Effector memory CD8-positive, alpha-beta T cell (primary cell): ENCODE data around the gene REEP6.
A peak's percentile ranks its signal among the peaks of the same experiment; 100 is the strongest.

ENCODE experiments used
- ATAC-seq: fragments of 150-1000 bp; cut with Tn5 transposase; replicated peaks from 2 replicates; pipeline ENCODE4 v1.10.0; 2021; ENCODE audit warnings: mild to moderate bottlenecking, moderate library complexity
- DNase-seq, 3 experiments: peaks; one replicate each; pipeline ENCODE4 v3.0.0; 2021
- H3K27ac Mint-ChIP-seq, 2 donors: one replicate each; pipeline ENCODE4 v1.8.0; 2022; ENCODE audit warnings: mild to moderate bottlenecking in 2 of 2, mixed read lengths in 2 of 2, moderate library complexity in 2 of 2
- H3K27me3 Mint-ChIP-seq, 2 donors: one replicate each; pipeline ENCODE4 v1.8.0; 2022; ENCODE audit warnings: mixed read lengths in 2 of 2
- H3K36me3 Mint-ChIP-seq: one replicate; pipeline ENCODE4 v1.8.0; 2022; ENCODE audit warnings: mild to moderate bottlenecking, moderate library complexity, mixed read lengths; ENCODE audit not compliant: insufficient read depth
- H3K4me1 Mint-ChIP-seq, 2 donors: one replicate each; pipeline ENCODE4 v1.8.0; 2022; ENCODE audit warnings: low read depth in 2 of 2, mixed read lengths in 2 of 2
- H3K4me3 Mint-ChIP-seq, 2 donors: one replicate each; pipeline ENCODE4 v1.8.0; 2022; ENCODE audit warnings: mild to moderate bottlenecking in 2 of 2, mixed read lengths in 2 of 2, moderate library complexity in 2 of 2
- H3K9me3 Mint-ChIP-seq, 2 donors: one replicate each; pipeline ENCODE4 v1.8.0; 2022; ENCODE audit warnings: mixed read lengths in 2 of 2

REEP6 gene

DNA sequence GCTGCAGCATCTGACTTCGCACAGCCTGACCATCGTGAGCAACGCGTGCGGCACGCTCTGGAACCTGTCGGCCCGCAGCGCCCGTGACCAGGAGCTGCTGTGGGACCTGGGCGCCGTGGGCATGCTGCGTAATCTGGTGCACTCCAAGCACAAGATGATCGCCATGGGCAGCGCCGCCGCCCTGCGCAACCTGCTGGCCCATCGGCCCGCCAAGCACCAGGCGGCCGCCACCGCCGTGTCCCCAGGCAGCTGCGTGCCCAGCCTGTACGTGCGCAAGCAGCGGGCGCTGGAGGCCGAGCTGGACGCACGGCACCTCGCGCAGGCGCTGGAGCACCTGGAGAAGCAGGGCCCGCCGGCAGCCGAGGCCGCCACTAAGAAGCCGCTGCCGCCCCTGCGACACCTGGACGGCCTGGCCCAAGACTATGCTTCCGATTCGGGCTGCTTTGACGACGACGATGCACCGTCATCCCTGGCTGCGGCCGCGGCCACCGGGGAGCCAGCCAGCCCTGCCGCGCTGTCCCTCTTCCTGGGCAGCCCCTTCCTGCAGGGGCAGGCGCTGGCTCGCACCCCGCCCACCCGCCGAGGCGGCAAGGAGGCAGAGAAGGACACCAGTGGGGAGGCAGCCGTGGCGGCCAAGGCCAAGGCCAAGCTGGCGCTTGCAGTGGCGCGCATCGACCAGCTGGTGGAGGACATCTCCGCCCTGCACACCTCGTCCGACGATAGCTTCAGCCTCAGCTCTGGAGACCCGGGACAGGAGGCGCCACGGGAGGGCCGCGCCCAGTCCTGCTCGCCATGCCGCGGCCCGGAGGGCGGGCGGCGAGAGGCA lies 25.6 kb upstream of the REEP6 start:
- no peaks in the 10 kb centered on the region for H3K27me3 Mint-ChIP-seq
- no peaks in the 10 kb centered on the region for H3K9me3 Mint-ChIP-seq
- peaks cover 0 to 5% of the 10 kb centered on the region in 2 donors for H3K4me1 Mint-ChIP-seq
- no peak overlapping the region for H3K4me3 Mint-ChIP-seq
- H3K27ac Mint-ChIP-seq, result no peak overlapping the region
- H3K36me3 Mint-ChIP-seq, result no peaks in the 10 kb centered on the region
- ATAC-seq, result peak; percentile 29
- no peak for DNase-seq

DNA sequence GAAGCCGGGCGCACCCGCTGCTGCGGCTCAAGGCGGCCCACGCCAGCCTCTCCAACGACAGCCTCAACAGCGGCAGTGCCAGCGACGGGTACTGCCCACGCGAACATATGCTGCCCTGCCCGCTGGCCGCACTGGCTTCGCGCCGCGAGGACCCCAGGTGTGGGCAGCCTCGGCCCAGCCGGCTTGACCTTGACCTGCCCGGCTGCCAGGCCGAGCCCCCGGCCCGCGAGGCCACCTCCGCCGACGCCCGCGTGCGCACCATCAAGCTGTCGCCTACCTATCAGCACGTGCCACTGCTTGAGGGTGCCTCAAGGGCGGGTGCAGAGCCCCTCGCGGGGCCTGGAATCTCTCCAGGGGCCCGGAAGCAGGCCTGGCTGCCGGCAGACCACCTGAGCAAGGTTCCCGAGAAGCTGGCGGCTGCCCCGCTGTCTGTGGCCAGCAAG lies 24.9 kb upstream of the REEP6 start:
- Mint-ChIP-seq H3K27me3 (peaks cover 0 to 2% of the 10 kb centered on the region in 2 donors), H3K4me1 (peaks cover 0 to 6% of the 10 kb centered on the region in 2 donors), H3K36me3 (no peaks in the 10 kb centered on the region), H3K4me3 (no peak overlapping the region), H3K9me3 (no peaks in the 10 kb centered on the region), H3K27ac (no peak overlapping the region)
- ATAC-seq (no peak), DNase-seq (no peak)

- Mint-ChIP-seq H3K36me3 (no peaks in the 10 kb centered on the region), H3K27me3 (peaks cover 0 to 8% of the 10 kb centered on the region in 2 donors), H3K4me1 (peaks cover 0 to 9% of the 10 kb centered on the region in 2 donors), H3K27ac (no peak overlapping the region), H3K9me3 (no peaks in the 10 kb centered on the region), H3K4me3 (no peak overlapping the region)
- DNase-seq (no peak), ATAC-seq (no peak)
These were observed 24.3 kb upstream of the REEP6 start for GRCh38 chr19:1466461-1467214.

DNA sequence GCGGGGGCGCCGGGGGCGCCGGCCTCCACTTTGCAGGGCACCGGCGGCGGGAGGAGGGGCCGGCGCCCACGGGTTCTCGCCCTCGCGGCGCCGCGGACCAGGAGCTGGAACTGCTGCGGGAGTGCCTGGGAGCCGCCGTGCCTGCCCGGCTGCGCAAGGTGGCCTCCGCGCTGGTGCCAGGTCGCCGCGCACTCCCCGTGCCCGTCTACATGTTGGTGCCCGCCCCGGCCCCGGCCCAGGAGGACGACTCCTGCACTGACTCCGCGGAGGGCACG lies 23.8 kb upstream of the REEP6 start:
- ATAC-seq (no peak), DNase-seq (no peak)
- Mint-ChIP-seq H3K4me1 (peaks cover 0 to 9% of the 10 kb centered on the region in 2 donors), H3K4me3 (no peak overlapping the region), H3K27ac (no peak overlapping the region), H3K36me3 (no peaks in the 10 kb centered on the region), H3K27me3 (peaks cover 0 to 11% of the 10 kb centered on the region in 2 donors), H3K9me3 (no peaks in the 10 kb centered on the region)

DNA sequence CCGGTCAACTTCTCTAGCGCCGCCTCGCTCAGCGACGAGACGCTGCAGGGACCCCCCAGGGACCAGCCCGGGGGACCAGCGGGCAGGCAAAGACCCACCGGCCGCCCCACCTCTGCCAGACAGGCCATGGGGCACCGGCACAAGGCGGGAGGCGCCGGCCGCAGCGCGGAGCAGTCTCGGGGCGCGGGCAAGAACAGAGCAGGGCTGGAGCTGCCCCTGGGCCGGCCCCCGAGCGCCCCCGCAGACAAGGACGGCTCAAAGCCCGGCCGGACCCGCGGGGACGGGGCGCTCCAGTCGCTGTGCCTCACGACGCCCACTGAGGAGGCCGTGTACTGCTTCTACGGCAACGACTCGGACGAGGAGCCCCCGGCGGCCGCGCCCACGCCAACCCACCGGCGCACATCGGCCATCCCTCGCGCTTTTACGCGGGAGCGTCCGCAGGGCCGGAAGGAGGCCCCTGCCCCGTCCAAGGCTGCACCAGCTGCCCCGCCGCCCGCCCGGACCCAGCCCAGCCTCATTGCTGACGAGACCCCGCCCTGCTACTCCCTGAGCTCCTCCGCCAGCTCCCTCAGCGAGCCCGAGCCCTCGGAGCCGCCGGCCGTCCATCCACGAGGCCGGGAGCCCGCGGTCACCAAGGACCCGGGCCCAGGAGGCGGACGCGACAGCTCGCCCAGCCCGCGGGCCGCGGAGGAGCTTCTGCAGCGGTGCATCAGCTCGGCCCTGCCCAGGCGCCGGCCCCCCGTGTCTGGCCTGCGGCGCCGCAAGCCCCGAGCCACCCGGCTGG lies 23.3 kb upstream of the REEP6 start:
- Mint-ChIP-seq H3K9me3 (no peaks in the 10 kb centered on the region), H3K27me3 (peaks cover 0 to 11% of the 10 kb centered on the region in 2 donors), H3K36me3 (no peaks in the 10 kb centered on the region), H3K27ac (no peak overlapping the region), H3K4me1 (peaks cover 0 to 9% of the 10 kb centered on the region in 2 donors), H3K4me3 (peak overlapping the region in 1 of 2 donors; percentile 45)
- ATAC-seq, result no peak
- no peak for DNase-seq

DNA sequence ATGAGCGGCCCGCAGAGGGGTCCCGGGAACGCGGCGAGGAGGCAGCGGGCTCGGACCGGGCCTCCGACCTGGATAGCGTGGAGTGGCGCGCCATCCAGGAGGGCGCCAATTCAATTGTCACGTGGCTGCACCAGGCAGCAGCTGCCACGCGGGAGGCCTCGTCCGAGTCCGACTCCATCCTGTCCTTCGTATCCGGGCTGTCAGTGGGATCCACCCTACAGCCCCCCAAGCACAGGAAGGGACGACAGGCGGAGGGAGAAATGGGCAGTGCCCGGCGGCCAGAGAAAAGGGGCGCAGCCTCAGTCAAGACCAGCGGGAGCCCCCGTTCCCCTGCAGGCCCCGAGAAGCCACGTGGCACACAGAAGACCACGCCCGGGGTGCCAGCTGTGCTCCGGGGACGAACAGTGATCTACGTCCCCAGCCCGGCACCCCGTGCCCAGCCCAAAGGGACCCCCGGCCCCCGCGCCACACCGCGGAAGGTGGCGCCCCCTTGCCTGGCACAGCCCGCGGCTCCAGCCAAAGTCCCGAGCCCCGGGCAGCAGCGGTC lies 22.6 kb upstream of the REEP6 start:
- H3K36me3 Mint-ChIP-seq, result no peaks in the 10 kb centered on the region
- H3K27me3 Mint-ChIP-seq, result peaks cover 0 to 16% of the 10 kb centered on the region in 2 donors
- peak overlapping the region; percentile 45 to 66 for H3K4me3 Mint-ChIP-seq
- H3K9me3 Mint-ChIP-seq, result no peaks in the 10 kb centered on the region
- DNase-seq, result no peak
- no peak for ATAC-seq
- H3K4me1 Mint-ChIP-seq, result peaks cover 0 to 12% of the 10 kb centered on the region in 2 donors
- no peak overlapping the region for H3K27ac Mint-ChIP-seq

DNA sequence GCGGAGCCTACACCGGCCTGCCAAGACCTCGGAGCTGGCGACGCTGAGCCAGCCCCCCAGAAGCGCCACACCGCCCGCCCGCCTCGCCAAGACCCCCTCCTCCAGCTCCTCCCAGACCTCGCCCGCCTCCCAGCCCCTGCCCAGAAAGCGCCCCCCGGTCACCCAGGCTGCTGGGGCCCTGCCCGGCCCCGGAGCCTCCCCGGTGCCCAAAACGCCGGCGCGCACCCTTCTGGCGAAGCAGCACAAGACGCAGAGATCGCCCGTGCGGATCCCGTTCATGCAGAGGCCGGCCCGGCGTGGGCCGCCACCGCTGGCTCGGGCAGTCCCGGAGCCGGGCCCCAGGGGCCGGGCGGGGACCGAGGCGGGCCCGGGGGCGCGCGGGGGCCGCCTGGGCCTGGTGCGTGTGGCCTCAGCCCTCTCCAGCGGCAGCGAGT lies 22.1 kb upstream of the REEP6 start:
- DNase-seq, result no peak
- Mint-ChIP-seq H3K9me3 (no peaks in the 10 kb centered on the region), H3K4me3 (peak overlapping the region; percentile 45 to 66), H3K27ac (no peak overlapping the region), H3K27me3 (peaks cover 0 to 18% of the 10 kb centered on the region in 2 donors), H3K36me3 (no peaks in the 10 kb centered on the region), H3K4me1 (peaks cover 0 to 14% of the 10 kb centered on the region in 2 donors)
- peak; percentile 6 for ATAC-seq

DNA sequence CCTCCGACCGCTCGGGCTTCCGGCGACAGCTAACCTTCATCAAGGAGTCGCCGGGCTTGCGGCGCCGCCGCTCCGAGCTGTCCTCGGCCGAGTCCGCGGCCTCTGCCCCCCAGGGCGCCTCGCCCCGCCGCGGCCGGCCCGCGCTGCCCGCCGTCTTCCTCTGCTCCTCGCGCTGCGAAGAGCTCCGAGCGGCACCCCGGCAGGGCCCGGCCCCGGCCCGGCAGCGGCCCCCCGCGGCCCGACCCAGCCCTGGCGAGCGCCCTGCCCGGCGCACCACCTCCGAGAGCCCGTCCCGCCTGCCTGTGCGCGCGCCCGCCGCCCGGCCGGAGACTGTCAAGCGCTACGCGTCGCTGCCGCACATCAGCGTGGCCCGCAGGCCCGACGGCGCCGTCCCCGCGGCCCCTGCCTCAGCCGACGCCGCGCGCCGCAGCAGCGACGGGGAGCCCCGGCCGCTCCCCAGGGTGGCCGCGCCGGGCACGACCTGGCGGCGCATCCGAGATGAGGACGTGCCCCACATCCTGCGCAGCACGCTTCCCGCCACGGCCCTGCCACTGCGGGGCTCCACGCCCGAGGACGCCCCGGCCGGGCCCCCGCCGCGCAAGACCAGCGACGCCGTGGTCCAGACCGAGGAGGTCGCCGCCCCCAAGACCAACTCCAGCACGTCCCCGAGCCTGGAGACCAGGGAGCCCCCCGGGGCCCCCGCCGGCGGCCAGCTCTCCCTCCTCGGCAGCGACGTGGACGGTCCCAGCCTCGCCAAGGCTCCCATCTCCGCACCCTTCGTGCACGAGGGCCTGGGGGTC lies 21.5 kb upstream of the REEP6 start:
- DNase-seq (no peak), ATAC-seq (peak; percentile 63)
- H3K27ac Mint-ChIP-seq, result no peak overlapping the region
- peaks cover 1% of the 10 kb centered on the region for H3K36me3 Mint-ChIP-seq
- peak overlapping the region; percentile 80 to 81 for H3K4me3 Mint-ChIP-seq
- H3K4me1 Mint-ChIP-seq, result peaks cover 0 to 17% of the 10 kb centered on the region in 2 donors
- peaks cover 0 to 18% of the 10 kb centered on the region in 2 donors for H3K27me3 Mint-ChIP-seq
- H3K9me3 Mint-ChIP-seq, result no peaks in the 10 kb centered on the region

DNA sequence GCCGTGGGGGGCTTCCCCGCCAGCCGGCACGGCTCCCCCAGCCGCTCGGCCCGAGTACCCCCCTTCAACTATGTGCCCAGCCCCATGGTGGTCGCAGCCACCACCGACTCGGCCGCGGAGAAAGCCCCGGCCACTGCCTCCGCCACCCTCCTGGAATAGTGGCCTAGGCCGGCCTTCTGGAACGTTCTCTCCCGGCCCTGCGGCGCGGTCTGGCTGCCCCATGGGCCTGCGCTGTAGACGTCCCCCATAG lies 21.0 kb upstream of the REEP6 start:
- no peak overlapping the region for H3K27ac Mint-ChIP-seq
- no peaks in the 10 kb centered on the region for H3K9me3 Mint-ChIP-seq
- peaks cover 4% of the 10 kb centered on the region for H3K36me3 Mint-ChIP-seq
- peaks cover 0 to 19% of the 10 kb centered on the region in 2 donors for H3K4me1 Mint-ChIP-seq
- H3K27me3 Mint-ChIP-seq, result peaks cover 0 to 18% of the 10 kb centered on the region in 2 donors
- DNase-seq (no peak), ATAC-seq (no peak)
- H3K4me3 Mint-ChIP-seq, result peak overlapping the region; percentile 80 to 81

GRCh38 chr19:1470305-1471009 lies 20.5 kb upstream of the REEP6 start:
- Mint-ChIP-seq H3K9me3 (no peaks in the 10 kb centered on the region), H3K27ac (no peak overlapping the region), H3K36me3 (peaks cover 4% of the 10 kb centered on the region), H3K4me3 (peak overlapping the region; percentile 80 to 81), H3K27me3 (peaks cover 0 to 18% of the 10 kb centered on the region in 2 donors), H3K4me1 (peaks cover 0 to 19% of the 10 kb centered on the region in 2 donors)
- peak; percentile 55 to 57 (median 57) for DNase-seq
- peak; percentile 61 for ATAC-seq

GRCh38 chr19:1471010-1471514 lies 19.9 kb upstream of the REEP6 start:
- Mint-ChIP-seq H3K9me3 (no peaks in the 10 kb centered on the region), H3K36me3 (peaks cover 4% of the 10 kb centered on the region), H3K27ac (no peak overlapping the region), H3K4me3 (peak overlapping the region; percentile 80 to 81), H3K4me1 (peaks cover 0 to 17% of the 10 kb centered on the region in 2 donors), H3K27me3 (peaks cover 0 to 18% of the 10 kb centered on the region in 2 donors)
- peak; percentile 26 for ATAC-seq
- DNase-seq, result no peak

DNA sequence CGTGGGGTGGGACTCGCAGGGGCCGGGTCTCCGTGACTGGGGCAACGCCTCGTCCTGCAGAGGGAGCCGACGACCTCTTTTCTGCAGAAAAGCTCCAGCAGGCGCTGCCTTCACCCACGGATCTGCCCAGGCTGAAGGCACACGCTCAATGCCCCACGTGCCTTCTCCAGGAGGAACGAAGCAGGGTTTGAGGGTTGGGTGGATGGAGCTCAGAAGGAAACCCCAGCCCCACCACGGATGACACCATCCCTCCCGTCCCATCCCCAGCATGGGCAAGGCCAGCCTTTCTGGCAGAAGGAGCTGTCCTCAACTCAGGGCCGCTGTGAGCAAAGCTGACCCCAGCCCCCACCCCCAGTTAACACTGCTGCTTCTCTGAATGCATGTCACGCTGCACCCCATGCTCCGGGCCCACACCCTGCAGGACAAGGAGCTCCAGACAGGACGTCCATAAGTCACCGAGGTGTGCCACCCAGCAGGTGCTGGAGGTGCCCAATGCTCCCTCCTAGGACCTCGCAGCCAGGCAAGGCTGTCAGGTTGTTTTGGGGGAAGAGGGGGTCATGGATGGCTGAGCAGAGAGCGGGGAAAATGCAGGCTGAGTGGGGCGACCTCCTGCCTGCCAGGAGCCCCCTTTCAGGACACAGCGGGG lies 19.3 kb upstream of the REEP6 start:
- DNase-seq, result no peak
- H3K4me3 Mint-ChIP-seq, result peak overlapping the region; percentile 80 to 81
- H3K36me3 Mint-ChIP-seq, result peaks cover 7% of the 10 kb centered on the region

More for the DNA sequence above, 19.3 kb upstream of the REEP6 start:
- H3K9me3 Mint-ChIP-seq, result no peaks in the 10 kb centered on the region
- no peak overlapping the region for H3K27ac Mint-ChIP-seq
- peaks cover 0 to 17% of the 10 kb centered on the region in 2 donors for H3K4me1 Mint-ChIP-seq
- H3K27me3 Mint-ChIP-seq, result peaks cover 0 to 18% of the 10 kb centered on the region in 2 donors
- no peak for ATAC-seq
